Measurements from ENCODE around the gene GRK1.
A peak's percentile ranks its signal among the peaks of the same experiment; 100 is the strongest.

GRK1 gene

DNA sequence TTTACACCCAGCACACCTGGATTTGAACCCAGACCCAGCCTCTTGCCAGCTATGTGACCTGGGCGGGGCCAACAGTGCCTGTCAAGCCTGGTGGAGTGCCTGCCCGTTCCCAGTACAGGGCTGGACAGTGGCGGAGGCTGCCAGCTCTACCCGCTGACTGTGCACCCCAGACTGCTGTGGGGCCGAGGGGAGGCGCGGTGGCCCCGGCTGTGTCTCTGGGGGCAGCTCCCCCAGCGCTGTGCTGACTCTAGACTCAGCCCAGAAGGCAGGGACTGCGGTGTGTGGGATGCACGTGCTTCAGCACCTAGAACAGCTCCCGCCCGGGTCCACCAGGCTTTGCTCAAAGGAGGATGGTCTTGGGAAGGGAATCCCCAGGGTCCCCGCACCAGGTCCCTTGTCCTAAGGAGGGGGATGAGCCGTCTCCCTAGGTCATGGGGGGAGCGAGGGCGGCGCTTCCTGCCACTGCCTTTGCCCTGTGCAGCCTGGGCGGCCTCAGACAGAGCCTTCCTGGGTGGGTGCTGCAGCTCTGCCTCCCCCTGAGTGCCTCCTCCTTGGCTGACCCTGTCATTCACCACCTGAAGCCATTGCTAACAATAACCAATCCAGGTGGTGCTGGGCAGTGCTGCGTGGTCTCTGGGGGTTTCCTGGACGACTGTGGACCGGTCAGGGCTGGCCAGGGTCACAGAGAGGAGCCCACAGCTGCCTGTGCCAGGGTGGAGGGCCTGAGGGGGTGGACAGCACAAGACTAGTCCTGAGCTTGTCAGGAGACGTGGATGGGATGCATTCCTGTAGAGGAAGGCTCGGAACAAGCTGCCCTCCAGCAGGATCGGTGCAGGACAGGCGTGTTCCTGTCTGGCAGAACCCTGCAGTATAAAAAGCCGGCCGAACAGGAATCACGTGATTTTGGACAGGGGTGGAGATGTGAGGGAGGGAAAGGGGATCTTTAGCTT is 110.6 kb downstream of the GRK1 start:
- Histone ChIP-seq H3K27ac (no peak overlapping the region), H3K4me1 (peaks cover 0 to 19% (median 13%) of the 10 kb centered on the region in 10 experiments; a peak in 15 of 20 replicates), H3K9me3 (replicated peaks in 1 of 11) (peaks cover 9 to 19% (median 15%) of the 10 kb centered on the region in 11 experiments), H3K36me3 (peaks cover 0 to 3% (median 0%) of the 10 kb centered on the region in 11 experiments; a peak in 2 of 22 replicates), H4K20me1 (peaks cover 0 to 6% (median 0%) of the 10 kb centered on the region in 11 experiments; a peak in 3 of 22 replicates), H3K9ac (no peak overlapping the region), H3K27me3 (no peaks in the 10 kb centered on the region; a peak in 1 of 22 replicates), H3K4me3 (no peak overlapping the region), H3K4me2 (no peak overlapping the region)
- TF ChIP-seq Cebpa-rat (IDR thresholded peaks at IDR 0.05), result no peak

DNA sequence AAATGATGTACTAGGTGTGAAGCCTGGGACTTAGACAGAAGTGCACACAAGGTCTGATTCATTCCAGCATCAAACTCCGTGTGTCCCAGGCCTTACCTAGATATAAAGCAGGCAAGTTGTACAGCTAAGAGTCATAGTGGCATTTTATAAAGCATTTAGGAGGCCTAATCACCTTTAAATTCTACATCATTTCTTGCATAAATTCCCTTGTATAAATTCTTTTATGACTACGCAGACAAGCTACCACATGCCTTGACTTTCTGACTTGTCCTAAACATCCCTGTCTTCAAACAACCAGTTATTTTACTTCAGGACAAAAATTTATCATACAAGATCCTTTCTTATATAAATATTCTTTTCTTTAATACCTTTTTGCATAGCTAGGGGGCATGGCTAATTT is 114.6 kb downstream of the GRK1 start:
- Histone ChIP-seq H3K4me3 (no peak overlapping the region), H3K9ac (no peak overlapping the region), H3K27me3 (no peaks in the 10 kb centered on the region; a peak in 1 of 22 replicates), H3K36me3 (peaks cover 0 to 7% (median 0%) of the 10 kb centered on the region in 11 experiments; a peak in 5 of 22 replicates), H4K20me1 (peaks cover 0 to 6% (median 0%) of the 10 kb centered on the region in 11 experiments; a peak in 2 of 22 replicates), H3K4me2 (no peak overlapping the region), H3K9me3 (replicated peaks in 1 of 11) (peaks cover 0 to 6% (median 0%) of the 10 kb centered on the region in 11 experiments; a peak in 4 of 22 replicates), H3K27ac (no peak overlapping the region), H3K4me1 (peaks cover 0 to 20% (median 9%) of the 10 kb centered on the region in 10 experiments; a peak in 13 of 20 replicates)
- TF ChIP-seq Cebpa-rat (IDR thresholded peaks at IDR 0.05), result no peak

DNA sequence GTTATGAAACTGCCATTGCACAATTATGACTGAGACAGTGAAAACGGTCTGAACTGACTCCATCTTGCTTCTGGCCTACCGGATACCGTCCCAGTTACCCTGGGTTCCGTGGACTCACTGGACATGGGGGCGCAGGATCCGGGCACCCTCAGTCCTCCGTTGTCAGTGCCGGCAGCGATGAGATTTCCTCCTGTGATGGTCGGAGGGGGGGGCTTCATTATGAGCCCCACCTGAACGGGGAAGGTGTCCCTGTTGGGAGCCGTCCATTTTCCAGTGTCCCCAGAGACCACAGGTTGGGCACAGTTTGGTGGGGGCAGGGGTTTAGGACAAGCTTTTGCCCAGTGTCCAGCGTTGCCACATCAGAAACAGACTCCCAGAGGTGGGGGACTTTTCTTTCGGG is 115.5 kb downstream of the GRK1 start:
- Histone ChIP-seq H3K4me3 (no peak overlapping the region), H3K9me3 (replicated peaks in 1 of 11) (peaks cover 0 to 8% (median 0%) of the 10 kb centered on the region in 11 experiments; a peak in 4 of 22 replicates), H3K9ac (no peak overlapping the region), H4K20me1 (peaks cover 0 to 4% (median 0%) of the 10 kb centered on the region in 11 experiments; a peak in 1 of 22 replicates), H3K4me1 (peaks cover 0 to 24% (median 9%) of the 10 kb centered on the region in 10 experiments; a peak in 13 of 20 replicates), H3K36me3 (peaks cover 0 to 8% (median 0%) of the 10 kb centered on the region in 11 experiments; a peak in 5 of 22 replicates), H3K27me3 (no peaks in the 10 kb centered on the region; a peak in 1 of 22 replicates), H3K4me2 (no peak overlapping the region), H3K27ac (no peak overlapping the region)
- no peak for TF ChIP-seq Cebpa-rat (IDR thresholded peaks at IDR 0.05)

DNA sequence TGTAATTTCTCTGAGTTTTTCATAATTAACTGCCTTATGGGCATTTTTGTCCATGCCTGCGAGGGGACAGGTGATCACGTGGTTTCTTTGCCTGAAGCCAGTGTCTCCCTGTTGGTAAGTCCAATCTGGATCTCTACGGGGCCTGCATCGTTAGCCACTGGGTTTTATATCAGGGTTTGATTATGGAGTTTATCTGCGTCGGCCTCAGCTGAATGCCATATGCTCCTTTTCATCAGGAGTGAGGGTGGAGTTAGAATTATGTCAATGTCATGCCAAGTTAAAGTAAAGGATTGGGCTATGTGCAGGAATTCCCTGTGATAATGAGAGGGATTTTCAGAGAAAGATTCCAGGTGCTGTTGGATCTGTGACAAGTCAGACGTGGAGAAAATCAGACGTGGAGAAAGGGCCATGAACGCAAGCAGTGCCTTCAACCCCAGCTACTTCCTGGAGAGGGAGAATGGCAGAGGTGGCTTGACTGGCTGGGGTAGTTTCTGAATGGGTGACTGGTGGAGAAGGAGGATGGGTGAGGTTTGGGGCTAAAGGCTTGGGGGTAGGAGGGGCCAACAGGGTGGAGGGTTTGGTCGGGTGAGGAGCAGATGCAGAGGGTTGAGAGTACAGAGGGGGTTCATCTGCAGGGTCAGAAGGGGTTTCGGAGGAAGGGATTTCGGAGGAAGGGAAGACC is 116.3 kb downstream of the GRK1 start:
- no peak for TF ChIP-seq Cebpa-rat (IDR thresholded peaks at IDR 0.05)

DNA sequence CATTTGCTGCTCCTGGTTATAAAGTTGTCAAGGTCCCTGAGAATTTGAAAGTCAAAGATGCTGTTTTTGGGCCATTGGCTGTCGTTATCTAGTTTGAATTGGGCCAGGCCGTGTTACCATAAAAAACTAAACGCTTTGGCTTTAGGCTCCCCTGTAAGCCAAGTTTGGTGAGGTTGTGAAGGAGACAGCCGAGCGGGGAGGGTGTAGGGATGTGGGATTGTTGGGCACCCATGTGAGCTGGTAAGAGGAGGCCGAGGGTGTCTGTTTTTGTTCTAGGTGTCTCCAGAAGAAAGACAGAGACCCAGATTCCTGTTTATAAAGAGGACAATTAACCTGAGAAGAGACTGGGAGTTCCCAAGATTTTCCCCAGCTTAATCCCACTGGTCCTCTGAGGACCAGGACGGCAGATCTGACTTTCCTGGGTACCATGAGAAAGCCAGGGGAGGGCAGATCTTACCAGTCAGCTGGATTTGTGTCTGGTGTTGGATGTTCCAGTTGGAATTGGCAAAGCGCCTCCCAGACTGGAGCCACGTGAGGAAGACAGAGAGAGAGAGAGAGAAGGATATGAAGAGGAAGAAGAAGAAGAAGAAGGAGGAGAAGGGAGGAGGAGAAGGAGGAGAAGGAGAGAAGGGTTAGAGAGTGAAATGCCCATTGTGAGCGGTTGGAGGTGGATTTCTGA is 117.1 kb downstream of the GRK1 start:
- Histone ChIP-seq H4K20me1 (no peaks in the 10 kb centered on the region; a peak in 1 of 22 replicates), H3K27ac (no peak overlapping the region)
- no peak for TF ChIP-seq Cebpa-rat (IDR thresholded peaks at IDR 0.05)

More for the DNA sequence above, 116.3 kb downstream of the GRK1 start:
- Histone ChIP-seq H3K4me3 (no peak overlapping the region), H3K36me3 (peaks cover 0 to 8% (median 0%) of the 10 kb centered on the region in 11 experiments; a peak in 5 of 22 replicates), H3K9ac (no peak overlapping the region), H3K9me3 (replicated peaks in 1 of 11) (peaks cover 0 to 8% (median 0%) of the 10 kb centered on the region in 11 experiments; a peak in 4 of 22 replicates), H3K4me2 (no peak overlapping the region), H3K27me3 (no peaks in the 10 kb centered on the region), H3K27ac (no peak overlapping the region), H3K4me1 (peaks cover 0 to 24% (median 9%) of the 10 kb centered on the region in 10 experiments; a peak in 13 of 20 replicates), H4K20me1 (no peaks in the 10 kb centered on the region; a peak in 1 of 22 replicates)

DNA sequence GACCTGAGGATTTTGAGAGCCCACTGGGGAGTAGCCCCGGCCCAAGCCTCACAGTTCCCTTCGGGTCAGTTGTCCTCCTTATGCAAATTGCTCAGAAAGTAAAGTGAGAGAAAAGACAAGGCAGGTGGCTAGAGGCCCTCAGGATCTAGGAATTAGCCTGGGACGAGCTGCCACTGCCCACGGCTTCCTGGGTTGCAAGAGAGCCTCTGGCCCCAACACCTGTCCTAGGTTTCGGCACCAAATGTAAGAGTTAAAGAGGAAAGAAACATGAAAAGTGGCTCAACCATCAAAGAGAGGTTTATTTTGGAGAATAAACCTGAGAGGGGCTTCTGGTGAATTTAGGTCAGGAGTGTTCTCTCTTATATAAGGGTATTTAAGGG is 117.6 kb downstream of the GRK1 start:
- no peaks in the 10 kb centered on the region for H3K27me3 ChIP-seq
- peak overlapping the region in 9 of 11 experiments; percentile 6 to 72 (median 41); a peak in 11 of 22 replicates for H3K4me2 ChIP-seq
- peaks cover 0 to 8% (median 0%) of the 10 kb centered on the region in 11 experiments; a peak in 4 of 22 replicates for H3K9me3 ChIP-seq (replicated peaks in 1 of 11)
- peaks cover 0 to 8% (median 0%) of the 10 kb centered on the region in 11 experiments; a peak in 5 of 22 replicates for H3K36me3 ChIP-seq
- H3K9ac ChIP-seq, result no peak overlapping the region
- no peak overlapping the region for H3K4me3 ChIP-seq
- H3K27ac ChIP-seq, result no peak overlapping the region
- H4K20me1 ChIP-seq, result no peaks in the 10 kb centered on the region; a peak in 2 of 22 replicates
- H3K4me1 ChIP-seq, result peaks cover 0 to 24% (median 9%) of the 10 kb centered on the region in 10 experiments; a peak in 13 of 20 replicates
- no peak for TF ChIP-seq Cebpa-rat (IDR thresholded peaks at IDR 0.05)

More for the DNA sequence above, 117.1 kb downstream of the GRK1 start:
- H3K9ac ChIP-seq, result no peak overlapping the region
- H3K4me3 ChIP-seq, result no peak overlapping the region
- H3K36me3 ChIP-seq, result peaks cover 0 to 8% (median 0%) of the 10 kb centered on the region in 11 experiments; a peak in 5 of 22 replicates
- peaks cover 0 to 24% (median 9%) of the 10 kb centered on the region in 10 experiments; a peak in 13 of 20 replicates for H3K4me1 ChIP-seq
- peaks cover 0 to 8% (median 0%) of the 10 kb centered on the region in 11 experiments; a peak in 4 of 22 replicates for H3K9me3 ChIP-seq (replicated peaks in 1 of 11)
- no peaks in the 10 kb centered on the region for H3K27me3 ChIP-seq
- peak overlapping the region in 6 of 11 experiments; percentile 6 to 72 (median 35); a peak in 7 of 22 replicates for H3K4me2 ChIP-seq

DNA sequence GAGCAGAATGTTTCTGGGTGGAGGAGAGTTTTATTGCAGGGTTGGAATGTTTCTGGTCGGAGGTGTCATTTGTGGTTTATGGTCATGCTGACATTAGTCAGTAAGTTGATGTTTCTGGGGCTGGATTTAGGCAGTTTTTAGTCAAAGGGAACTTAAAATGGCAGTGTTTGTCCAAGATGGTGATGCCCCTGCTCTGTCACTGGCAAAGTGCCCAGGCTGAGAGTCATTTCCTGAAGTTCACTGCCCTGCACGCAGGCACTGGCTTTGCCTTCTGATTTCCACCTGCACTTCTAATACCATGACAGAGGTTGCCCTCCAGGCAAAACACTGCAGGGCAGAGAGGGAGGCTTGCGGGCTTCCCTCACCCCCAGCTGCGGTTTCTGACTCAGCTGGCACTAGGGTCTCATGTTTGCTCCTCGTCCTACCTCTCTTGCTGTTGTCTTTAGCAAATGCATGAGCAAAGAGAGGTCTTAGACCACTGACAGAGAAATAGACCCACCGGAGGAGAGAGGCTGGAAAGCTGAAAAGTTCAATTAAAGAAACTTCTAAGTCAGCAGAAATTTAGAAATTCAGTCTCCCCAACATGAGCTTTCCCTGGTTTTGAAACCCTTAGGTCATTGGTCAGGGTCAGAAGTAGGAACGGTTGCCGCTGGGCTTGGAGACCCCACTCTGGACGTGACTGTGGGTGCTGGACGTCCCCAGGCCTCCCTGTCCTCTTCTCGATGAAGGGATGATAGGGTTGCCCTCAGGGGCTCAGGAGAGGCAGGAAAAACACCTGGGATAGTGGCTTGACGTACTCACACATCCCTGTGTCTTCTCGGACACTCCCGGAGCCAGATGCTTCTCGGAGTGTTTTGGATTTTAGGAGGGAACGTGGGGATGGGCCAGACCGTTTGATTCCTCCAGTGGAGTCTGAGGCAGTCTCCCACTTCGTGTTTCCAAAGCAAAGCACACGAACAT is 118.3 kb downstream of the GRK1 start:
- Histone ChIP-seq H3K4me1 (peaks cover 0 to 24% (median 9%) of the 10 kb centered on the region in 10 experiments; a peak in 13 of 20 replicates), H4K20me1 (no peaks in the 10 kb centered on the region; a peak in 2 of 22 replicates), H3K4me3 (no peak overlapping the region), H3K27ac (no peak overlapping the region), H3K27me3 (no peaks in the 10 kb centered on the region), H3K4me2 (peak overlapping the region in 9 of 11 experiments; percentile 6 to 72 (median 41); a peak in 15 of 22 replicates), H3K36me3 (peaks cover 0 to 8% (median 0%) of the 10 kb centered on the region in 11 experiments; a peak in 5 of 22 replicates), H3K9me3 (replicated peaks in 1 of 11) (peaks cover 0 to 8% (median 0%) of the 10 kb centered on the region in 11 experiments; a peak in 4 of 22 replicates), H3K9ac (no peak overlapping the region)
- TF ChIP-seq Cebpa-rat (IDR thresholded peaks at IDR 0.05), result no peak
